Thymus (tissue), 11 donors: ENCODE data around the gene CHST1. TPM values are rescaled to one million over a fixed set of nuclear protein-coding genes. Genes with fewer than 3 reads are reported as not detected.

Experiments used
- DNase-seq, 9 donors: peaks; one replicate each; pipeline ENCODE4 v3.0.0-alpha.2; 2013; ENCODE audit warnings: low spot score in 9 of 9, low read depth in 6 of 9, missing footprints in 1 of 9
- H3K27ac ChIP-seq, 2 donors: one replicate each; pipeline ENCODE4 v1.5.1; 2013; ENCODE audit warnings: control low read depth in 1 of 2, low read depth in 1 of 2, low read length in 1 of 2, mild to moderate bottlenecking in 1 of 2, moderate library complexity in 1 of 2
- H3K27me3 ChIP-seq, 2 donors: one replicate each; pipeline ENCODE4 v1.5.1; 2013; ENCODE audit warnings: low read length in 1 of 2; ENCODE audit not compliant: control insufficient read depth in 2 of 2, insufficient read depth in 1 of 2
- H3K36me3 ChIP-seq, 2 donors: one replicate each; pipeline ENCODE4 v1.5.1; 2013; ENCODE audit warnings: low read length in 1 of 2, mild to moderate bottlenecking in 1 of 2, moderate library complexity in 1 of 2; ENCODE audit not compliant: control insufficient read depth in 2 of 2, insufficient read depth in 2 of 2
- H3K4me1 ChIP-seq, 2 donors: one replicate each; pipeline ENCODE4 v1.5.1; 2013; ENCODE audit warnings: low read length in 2 of 2; ENCODE audit not compliant: control insufficient read depth in 2 of 2, insufficient read depth in 2 of 2
- H3K4me3 ChIP-seq, 2 donors: one replicate each; pipeline ENCODE4 v1.5.1; 2013; ENCODE audit warnings: low read length in 2 of 2, control low read depth in 1 of 2, mild to moderate bottlenecking in 1 of 2
- H3K9me3 ChIP-seq, 2 donors: one replicate each; pipeline ENCODE4 v1.5.1; 2013; ENCODE audit warnings: low read length in 1 of 2, mild to moderate bottlenecking in 1 of 2; ENCODE audit not compliant: control insufficient read depth in 2 of 2, insufficient read depth in 1 of 2
- WGBS: extraction: QIAGEN DNeasy Blood & Tissue Kit; methylation state at CpG from one replicate; pipeline ENCODE4 v1.1.7; 2013; 5-methylcytosine and 5-hydroxymethylcytosine counted together
- polyA plus RNA-seq: library from polyadenylated mRNA; stranded (reverse); fragments of 200-250 nt; gene quantifications from one replicate; pipeline ENCODE4 v1.2.3, GENCODE V29; 2013
- total RNA-seq: library from RNA; stranded (reverse); fragments of 120-200 nt; gene quantifications from one replicate; pipeline ENCODE4 v1.2.4, GENCODE V29; 2013
- donor health status: healthy.

CHST1 gene
- total and polyA plus RNA-seq, 2 donors: 0.80 to 2.5 TPM

DNA sequence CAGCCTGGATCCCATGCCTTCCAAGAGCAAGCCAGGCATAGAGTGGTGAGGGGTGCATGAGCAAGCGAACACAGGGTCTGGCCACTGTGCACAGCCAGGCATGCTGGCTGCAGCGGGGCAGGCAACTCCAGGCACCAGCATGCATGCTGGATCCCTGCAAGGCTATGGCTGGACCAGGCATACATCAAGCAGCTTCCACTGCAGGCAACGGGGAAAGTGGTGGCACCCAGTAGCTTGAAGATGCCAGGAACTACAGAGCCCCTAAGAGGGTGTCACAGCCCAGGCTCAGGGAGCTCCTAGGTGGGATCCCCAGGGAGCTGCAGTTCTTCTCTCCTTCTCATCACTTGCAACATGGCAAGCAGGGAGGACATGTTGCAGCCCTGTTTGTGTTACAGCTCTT is 45.2 kb downstream of the CHST1 start:
- 94% methylated on average over 3 of the region's 3 CpGs for WGBS

DNA sequence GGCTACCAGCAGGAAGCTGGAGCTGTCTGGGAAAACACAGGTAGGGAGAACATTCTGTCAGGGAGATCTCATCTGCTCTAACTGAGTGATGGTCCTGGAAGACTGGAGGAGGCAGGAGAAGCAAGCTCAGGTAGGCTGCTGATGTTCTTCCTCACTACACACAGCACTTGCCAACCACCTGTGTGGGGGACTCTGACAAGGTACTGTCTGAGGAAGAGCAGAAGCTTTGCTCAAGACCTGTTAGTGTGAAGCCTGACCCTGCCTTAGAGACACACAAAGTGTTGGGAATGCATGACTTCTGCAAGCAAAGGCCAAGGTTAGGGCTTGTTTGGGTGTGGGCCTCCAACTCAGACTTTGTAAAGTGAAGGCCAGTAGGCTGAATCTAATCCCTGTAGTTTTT is 46.5 kb downstream of the CHST1 start:
- peaks cover 2 to 17% of the 10 kb centered on the region in 2 donors for H3K9me3 ChIP-seq
- no peaks in the 10 kb centered on the region for H3K27me3 ChIP-seq
- H3K4me3 ChIP-seq: no peak overlapping the region
- H3K27ac ChIP-seq: no peak overlapping the region
- no peak for DNase-seq
- no peaks in the 10 kb centered on the region for H3K36me3 ChIP-seq
- H3K4me1 ChIP-seq: no peaks in the 10 kb centered on the region

More for the DNA sequence above, 45.2 kb downstream of the CHST1 start:
- Histone ChIP-seq H3K9me3 (peaks cover 2 to 17% of the 10 kb centered on the region in 2 donors), H3K4me1 (no peaks in the 10 kb centered on the region), H3K36me3 (no peaks in the 10 kb centered on the region), H3K4me3 (no peak overlapping the region), H3K27me3 (no peaks in the 10 kb centered on the region), H3K27ac (no peak overlapping the region)
- DNase-seq: no peak

DNA sequence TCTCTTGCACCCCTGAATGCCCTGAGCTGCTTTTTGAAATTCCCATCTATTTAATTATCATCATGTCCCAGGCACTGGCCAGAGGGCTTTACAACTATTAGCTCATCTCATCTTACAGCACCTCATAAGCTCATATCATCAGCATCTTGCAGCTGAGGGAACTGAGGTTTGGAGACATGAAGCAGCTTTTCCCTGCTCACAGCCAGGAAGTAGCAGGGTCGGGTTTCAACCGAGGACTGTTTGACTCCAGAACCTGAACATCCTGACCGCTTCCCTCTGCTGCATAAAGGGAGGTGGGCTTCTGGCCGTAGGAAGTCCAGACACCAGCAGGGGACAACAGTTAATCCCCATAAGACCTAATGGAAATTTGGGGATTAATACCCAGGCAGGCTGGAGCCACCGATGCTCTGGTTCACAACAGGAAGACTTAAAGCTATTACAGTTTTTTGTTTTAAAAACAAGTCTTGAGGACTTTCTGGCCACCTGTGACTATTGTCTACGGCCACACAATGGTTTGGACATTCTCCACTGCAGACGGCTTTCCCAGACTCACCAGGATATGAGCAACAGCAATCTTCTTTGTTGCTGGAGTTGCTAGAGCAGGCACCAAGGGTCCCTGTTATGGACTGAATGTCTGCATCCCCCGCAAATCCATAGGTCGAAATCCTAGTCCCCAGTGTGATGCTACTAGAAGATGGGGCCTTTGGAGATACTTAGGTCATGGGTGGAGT is 47.4 kb downstream of the CHST1 start:
- Histone ChIP-seq H3K36me3 (no peaks in the 10 kb centered on the region), H3K4me1 (no peaks in the 10 kb centered on the region), H3K27me3 (no peaks in the 10 kb centered on the region), H3K9me3 (peaks cover 2 to 17% of the 10 kb centered on the region in 2 donors), H3K27ac (no peak overlapping the region), H3K4me3 (no peak overlapping the region)
- 42% methylated on average over 9 of the region's 9 CpGs for WGBS
- no peak for DNase-seq

DNA sequence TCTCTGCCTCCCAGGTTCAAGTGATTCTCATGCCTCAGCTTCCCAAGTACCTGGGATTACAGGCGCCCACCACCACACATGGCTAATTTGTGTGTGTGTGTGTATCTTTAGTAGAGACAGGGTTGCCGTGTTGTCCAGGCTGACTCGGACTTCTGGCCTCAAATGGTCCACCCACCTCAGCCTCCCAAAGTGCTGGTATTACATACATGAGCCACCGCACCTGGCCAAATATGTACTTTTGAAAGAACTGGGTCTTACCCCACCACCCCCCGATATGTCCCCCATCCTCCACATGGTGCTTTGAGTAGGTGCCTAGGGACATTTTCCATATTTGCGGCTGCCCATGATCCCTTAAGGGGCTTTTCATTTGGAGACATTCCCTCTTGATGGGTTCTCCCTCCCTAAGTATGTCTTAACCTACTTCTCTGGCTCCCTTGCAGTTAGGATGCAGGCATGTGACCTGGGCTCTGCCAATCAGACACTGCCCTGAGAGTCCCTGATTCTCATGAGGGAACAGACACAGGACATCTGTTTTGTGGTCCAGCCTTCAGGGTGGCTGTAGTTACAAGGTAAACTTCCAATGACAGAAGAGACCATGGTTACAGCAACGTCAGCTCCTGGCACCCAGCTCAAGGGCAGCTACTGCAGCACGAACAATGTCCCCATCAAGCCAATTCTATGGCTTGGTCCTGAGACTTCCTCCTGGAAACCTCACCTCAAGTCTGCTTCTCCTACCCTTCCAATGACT is 48.4 kb downstream of the CHST1 start:
- WGBS: 94% methylated on average over 8 of the region's 8 CpGs
- H3K4me1 ChIP-seq: no peaks in the 10 kb centered on the region
- no peaks in the 10 kb centered on the region for H3K27me3 ChIP-seq
- H3K4me3 ChIP-seq: no peak overlapping the region
- H3K9me3 ChIP-seq: peaks cover 2 to 17% of the 10 kb centered on the region in 2 donors
- no peak for DNase-seq
- H3K36me3 ChIP-seq: no peaks in the 10 kb centered on the region
- H3K27ac ChIP-seq: no peak overlapping the region

DNA sequence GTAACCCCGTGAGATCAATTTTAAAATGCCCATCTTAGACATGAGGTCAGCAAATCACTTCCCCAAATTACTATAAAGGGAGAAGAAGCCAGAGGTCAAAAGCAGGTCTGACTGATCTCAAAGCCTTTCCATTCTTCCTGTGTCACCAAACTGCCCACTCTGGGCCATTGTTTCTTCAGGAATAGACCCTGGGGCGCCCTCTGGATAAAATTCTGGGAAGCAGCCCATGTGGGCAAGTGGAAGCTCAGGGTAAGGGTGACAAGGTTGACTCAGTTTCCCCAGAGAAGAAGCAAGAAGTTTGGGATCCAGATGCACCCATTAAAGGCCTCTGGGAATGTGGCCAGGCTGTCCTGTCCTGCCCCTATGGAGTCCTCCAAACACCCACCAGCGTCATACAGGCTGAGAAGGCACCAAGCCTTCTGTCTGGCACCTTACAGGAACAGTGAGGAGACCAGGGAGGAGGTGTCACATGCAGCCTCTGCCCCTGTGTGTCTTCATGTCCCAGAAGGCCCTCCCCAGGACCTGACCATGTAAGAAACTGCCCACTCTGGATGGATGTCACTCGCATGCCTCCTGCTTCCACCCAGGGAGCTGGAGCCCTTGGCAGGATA is 50.1 kb downstream of the CHST1 start:
- DNase-seq: no peak
- WGBS: 82% methylated on average over 4 of the region's 4 CpGs

DNA sequence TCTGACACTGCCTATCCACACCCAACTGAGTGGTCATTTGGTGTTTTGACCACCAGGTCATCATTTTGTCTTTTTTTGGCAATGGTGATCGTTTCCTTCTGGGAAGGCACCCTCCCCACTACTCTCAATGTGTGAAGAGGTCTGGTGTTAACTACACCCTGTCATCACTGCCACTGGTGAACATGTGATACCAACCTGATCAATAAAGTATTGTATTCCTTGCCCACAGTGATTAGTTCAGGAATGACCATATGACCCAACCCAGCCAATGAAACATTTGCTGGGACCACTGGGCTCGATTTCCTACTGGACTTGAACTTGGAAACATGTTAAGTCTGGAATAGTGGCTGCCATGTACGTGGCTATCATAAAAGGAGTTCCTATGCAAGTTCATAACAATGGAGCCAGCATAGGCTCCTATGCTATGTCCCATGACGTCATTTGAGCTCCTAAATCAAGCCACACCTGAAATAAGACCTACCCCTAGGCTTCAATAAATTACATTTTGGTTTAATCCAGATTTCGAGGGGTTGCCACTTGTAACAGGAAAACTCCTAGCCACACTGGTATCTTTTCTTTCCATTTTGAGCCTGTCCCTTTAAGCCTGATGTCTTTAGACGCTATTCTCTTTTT is 51.1 kb downstream of the CHST1 start:
- Histone ChIP-seq H3K27ac (no peak overlapping the region), H3K36me3 (no peaks in the 10 kb centered on the region), H3K4me3 (no peak overlapping the region), H3K9me3 (no peaks in the 10 kb centered on the region), H3K27me3 (no peaks in the 10 kb centered on the region), H3K4me1 (no peaks in the 10 kb centered on the region)
- DNase-seq: no peak
- 76% methylated on average over 6 of the region's 6 CpGs for WGBS

More for the DNA sequence above, 50.1 kb downstream of the CHST1 start:
- H3K9me3 ChIP-seq: peaks cover 0 to 4% of the 10 kb centered on the region in 2 donors
- no peaks in the 10 kb centered on the region for H3K4me1 ChIP-seq
- no peak overlapping the region for H3K4me3 ChIP-seq
- H3K27ac ChIP-seq: no peak overlapping the region
- no peaks in the 10 kb centered on the region for H3K36me3 ChIP-seq
- H3K27me3 ChIP-seq: no peaks in the 10 kb centered on the region

DNA sequence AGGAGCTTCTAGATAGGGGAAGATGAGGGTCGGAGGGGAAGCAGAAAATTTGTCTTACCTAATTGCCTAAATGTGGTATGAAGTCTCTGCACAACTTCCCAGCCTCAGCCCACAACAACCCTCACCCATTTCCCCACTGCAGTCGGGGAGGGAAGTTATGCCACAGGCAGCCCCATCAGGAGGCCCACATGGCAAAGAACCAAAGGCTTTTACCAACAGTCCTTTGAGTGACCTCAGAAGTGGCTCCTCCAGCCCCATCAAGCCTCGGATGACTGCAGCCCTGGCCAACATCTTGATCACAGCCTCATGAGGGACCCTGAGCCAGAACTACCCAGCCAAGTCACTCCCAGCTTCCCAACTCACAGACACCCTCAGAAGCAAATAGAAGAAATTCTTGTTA is 54.8 kb downstream of the CHST1 start:
- WGBS: 29% methylated on average over 3 of the region's 3 CpGs
- Histone ChIP-seq H3K27ac (no peak overlapping the region), H3K4me3 (no peak overlapping the region), H3K36me3 (no peaks in the 10 kb centered on the region), H3K27me3 (peaks cover 0 to 5% of the 10 kb centered on the region in 2 donors), H3K4me1 (no peaks in the 10 kb centered on the region), H3K9me3 (no peaks in the 10 kb centered on the region)
- no peak for DNase-seq

DNA sequence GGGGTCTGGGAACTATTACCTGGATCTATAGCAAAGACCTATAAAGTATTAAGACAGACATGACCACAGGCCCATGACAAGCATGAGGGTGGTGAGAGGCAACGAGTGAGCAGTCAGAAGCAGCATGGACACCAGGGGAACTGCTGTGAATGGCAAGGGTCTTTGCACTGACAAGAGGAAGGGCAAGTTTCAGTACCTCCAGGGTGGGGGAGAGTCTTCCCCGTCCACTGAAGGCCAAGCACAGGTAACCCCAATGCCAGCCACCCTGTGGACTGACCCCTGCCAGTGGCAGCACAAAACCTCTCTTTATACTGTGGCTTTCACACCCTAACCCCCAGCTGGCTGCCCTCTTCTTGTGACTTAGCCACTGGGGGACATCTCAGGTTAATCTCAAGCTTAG is 55.5 kb downstream of the CHST1 start:
- H3K36me3 ChIP-seq: no peaks in the 10 kb centered on the region
- no peak overlapping the region for H3K4me3 ChIP-seq
- WGBS: 46% methylated on average over 2 of the region's 2 CpGs
- no peak overlapping the region for H3K27ac ChIP-seq
- peaks cover 0 to 5% of the 10 kb centered on the region in 2 donors for H3K27me3 ChIP-seq
- H3K9me3 ChIP-seq: no peaks in the 10 kb centered on the region
- DNase-seq: no peak
- H3K4me1 ChIP-seq: no peaks in the 10 kb centered on the region

DNA sequence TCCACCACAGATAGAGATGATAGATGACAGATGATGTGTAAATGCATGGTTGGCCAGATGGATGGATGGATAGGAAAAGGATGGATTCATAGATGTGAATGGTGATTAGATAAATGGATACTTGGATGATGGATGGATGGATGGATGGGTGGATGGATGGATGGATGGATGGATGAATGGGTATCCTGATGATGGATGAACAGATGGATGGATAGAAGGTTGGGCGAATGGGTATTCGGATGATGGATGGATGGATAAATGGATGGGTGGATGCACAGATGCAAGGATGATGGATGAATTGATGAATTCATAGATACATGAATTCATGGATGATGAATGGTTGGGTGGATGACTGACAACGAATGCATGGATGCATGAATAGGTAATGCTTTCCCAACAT is 56.1 kb downstream of the CHST1 start:
- 93% methylated on average over 3 of the region's 3 CpGs for WGBS
- H3K27me3 ChIP-seq: peaks cover 0 to 7% of the 10 kb centered on the region in 2 donors

More for the DNA sequence above, 56.1 kb downstream of the CHST1 start:
- DNase-seq: no peak
- Histone ChIP-seq H3K4me1 (no peaks in the 10 kb centered on the region), H3K9me3 (no peaks in the 10 kb centered on the region), H3K27ac (no peak overlapping the region), H3K36me3 (no peaks in the 10 kb centered on the region), H3K4me3 (no peak overlapping the region)
